PC-9 (cell line): ENCODE measurements around the gene PTPRG. TPM values are rescaled to one million over a fixed set of nuclear protein-coding genes. Genes with fewer than 3 reads are reported as not detected.
"Not testable (repeated sequence)": the region's sequence is repeated elsewhere in the genome, so short reads cannot be mapped to it uniquely, and the experiment has no call there.

Experiments used
- BruUV-seq: library from RNA; stranded (reverse); fragments of 400-500 nt; replicated peaks from 2 replicates; lab custom pipeline; 2021; lab: Mats Ljungman, UMichigan
- CTCF ChIA-PET: fragments of 300-600 bp; sonication (Branson Sonifier 250); formaldehyde crosslinking; loops from one replicate; lab custom pipeline; 2022; ENCODE audit warnings: antibody characterized with exemption; lab: Charles Lee
- POLR2A ChIA-PET: fragments of 300-600 bp; sonication (Branson Sonifier 250); formaldehyde crosslinking; loops from one replicate; lab custom pipeline; 2022; ENCODE audit warnings: antibody characterized with exemption; ENCODE audit not compliant: unreplicated experiment; lab: Charles Lee
- DNase-seq, 2 experiments: peaks; one replicate each; pipeline versions ENCODE4 v3.0.0 to v3.0.0-alpha.2; 2015 to 2022; ENCODE audit warnings: mixed read lengths in 1 of 2
- H2AFZ ChIP-seq: fragments of 200-600 bp; sonication (generic); 2 replicates; pipeline ENCODE4 v1.8.1; 2017; ENCODE audit warnings: antibody characterized with exemption
- H3F3A ChIP-seq: fragments of 200-600 bp; sonication (generic); 2 replicates; pipeline ENCODE4 v1.8.1; 2017; ENCODE audit warnings: antibody characterized with exemption, mild to moderate bottlenecking, low read depth; ENCODE audit not compliant: insufficient read depth
- H3K27ac ChIP-seq: fragments of 200-600 bp; sonication (generic); 2 replicates; pipeline ENCODE4 v1.6.1; 2016; ENCODE audit warnings: mixed run types
- H3K27me3 ChIP-seq: fragments of 200-600 bp; sonication (generic); 2 replicates; pipeline ENCODE4 v1.6.1; 2016; ENCODE audit warnings: low read depth, mixed run types; ENCODE audit not compliant: insufficient read depth
- H3K36me3 ChIP-seq: fragments of 200-600 bp; sonication (generic); 2 replicates; pipeline ENCODE4 v1.6.1; 2016; ENCODE audit warnings: low read depth, mixed run types
- H3K4me1 ChIP-seq: fragments of 200-600 bp; sonication (generic); replicated peaks from 2 replicates; pipeline ENCODE4 v1.6.1; 2016; ENCODE audit warnings: mixed run types; ENCODE audit not compliant: insufficient read depth
- H3K4me2 ChIP-seq: fragments of 200-600 bp; sonication (generic); 2 replicates; pipeline ENCODE4 v1.6.1; 2017; ENCODE audit warnings: mixed run types
- H3K4me3 ChIP-seq: fragments of 200-600 bp; sonication (generic); 2 replicates; pipeline ENCODE4 v1.6.1; 2016; ENCODE audit warnings: mixed run types
- H3K79me2 ChIP-seq: fragments of 200-600 bp; sonication (generic); 2 replicates; pipeline ENCODE4 v1.6.1; 2017; ENCODE audit warnings: low read depth, mixed run types
- H3K9me2 ChIP-seq: fragments of 200-600 bp; sonication (generic); 2 replicates; pipeline ENCODE4 v1.8.1; 2017; ENCODE audit warnings: mild to moderate bottlenecking; ENCODE audit not compliant: insufficient read depth
- H3K9me3 ChIP-seq: fragments of 200-600 bp; sonication (generic); 2 replicates; pipeline ENCODE4 v1.8.1; 2016; ENCODE audit warnings: low read depth; ENCODE audit not compliant: insufficient read depth
- H4K20me1 ChIP-seq: fragments of 200-600 bp; sonication (generic); 2 replicates; pipeline ENCODE4 v1.8.1; 2017; ENCODE audit not compliant: insufficient read depth
- CTCF ChIP-seq: fragments of 200-600 bp; sonication (generic); conservative IDR thresholded peaks from 2 replicates; pipeline ENCODE4 v1.6.1; 2017; ENCODE audit warnings: mixed run types, antibody characterized with exemption, mild to moderate bottlenecking, moderate library complexity
- EZH2 ChIP-seq: fragments of 200-600 bp; sonication (generic); IDR thresholded peaks from 2 replicates; pipeline ENCODE4 v1.8.0; 2017; ENCODE audit warnings: antibody characterized with exemption, low read depth
- intact Hi-C: fragments of 100-400 bp; cut with micrococcal nuclease; formaldehyde crosslinking; loops from one replicate; pipeline ENCODE4 v1.10.0; 2022; ENCODE audit not compliant: unreplicated experiment
- total RNA-seq: library from RNA; stranded (reverse); gene quantifications from 2 replicates; pipeline ENCODE4 v1.2.3, GENCODE V29; 2021

PTPRG gene
- total RNA-seq, 1 experiment from 2014 or later: 32.9 TPM

GRCh38 chr3:61814674-61815073, 253.3 kb downstream of the PTPRG start:
- H3K4me2 ChIP-seq: no peak overlapping the region
- H3K4me1 ChIP-seq: no peaks in the 10 kb centered on the region
- no peaks in the 10 kb centered on the region for H4K20me1 ChIP-seq
- TF ChIP-seq CTCF (no peak), EZH2 (no peak)
- H3K4me3 ChIP-seq: no peak overlapping the region
- H3K27me3 ChIP-seq: no peaks in the 10 kb centered on the region
- no peaks in the 10 kb centered on the region for H3K9me2 ChIP-seq
- DNase-seq: no peak
- no peak overlapping the region for H3K27ac ChIP-seq
- H3K36me3 ChIP-seq: no peaks in the 10 kb centered on the region
- no peaks in the 10 kb centered on the region for H3K9me3 ChIP-seq
- ChIA-PET CTCF (no interaction called here), POLR2A (interaction anchor here (0.5 kb wide), 1 partner anchor 36 kb away, joined by 3 read pairs; no protein-coding TSS in a partner anchor)
- intact Hi-C loops: no loop called here
- no TSS peak for BruUV-seq
- H3F3A ChIP-seq: no peaks in the 10 kb centered on the region
- H2AFZ ChIP-seq: no peak overlapping the region
- H3K79me2 ChIP-seq: no peaks in the 10 kb centered on the region

- H3K27ac ChIP-seq, H3K4me1 ChIP-seq, H3K9me3 ChIP-seq, intact Hi-C loops, H3K4me2 ChIP-seq, POLR2A ChIA-PET, BruUV-seq, H4K20me1 ChIP-seq, CTCF ChIA-PET, H3K9me2 ChIP-seq, H3F3A ChIP-seq, H3K79me2 ChIP-seq, DNase-seq, H3K36me3 ChIP-seq, H3K27me3 ChIP-seq, H2AFZ ChIP-seq, H3K4me3 ChIP-seq: not testable (repeated sequence)
Measured at GRCh38 chr3:61816304-61816703, 254.9 kb downstream of the PTPRG start.

- ChIA-PET CTCF (no interaction called here), POLR2A (no interaction called here)
- Histone ChIP-seq H3F3A (no peaks in the 10 kb centered on the region), H3K36me3 (no peaks in the 10 kb centered on the region), H4K20me1 (no peaks in the 10 kb centered on the region), H3K79me2 (no peaks in the 10 kb centered on the region), H3K27me3 (no peaks in the 10 kb centered on the region), H3K4me2 (no peak overlapping the region), H3K4me3 (no peak overlapping the region), H2AFZ (no peak overlapping the region), H3K4me1 (no peaks in the 10 kb centered on the region), H3K9me3 (no peaks in the 10 kb centered on the region), H3K9me2 (no peaks in the 10 kb centered on the region), H3K27ac (no peak overlapping the region)
- intact Hi-C loops: no loop called here
- no peak for DNase-seq
- TF ChIP-seq EZH2 (no peak), CTCF (no peak)
- no TSS peak for BruUV-seq
Measured at GRCh38 chr3:61819861-61820260, 258.5 kb downstream of the PTPRG start.

- CTCF ChIA-PET: no interaction called here
- H3K4me2 ChIP-seq: no peak overlapping the region
- intact Hi-C loops: no loop called here
- H3K27ac ChIP-seq: no peak overlapping the region
- H2AFZ ChIP-seq: no peak overlapping the region
- POLR2A ChIA-PET: no interaction called here
- H3K36me3 ChIP-seq: no peaks in the 10 kb centered on the region
- no peaks in the 10 kb centered on the region for H3K9me2 ChIP-seq
- H3K9me3 ChIP-seq: no peaks in the 10 kb centered on the region
- H3K4me1 ChIP-seq: no peaks in the 10 kb centered on the region
- no peaks in the 10 kb centered on the region for H3F3A ChIP-seq
- no peaks in the 10 kb centered on the region for H3K27me3 ChIP-seq
- no peak for TF ChIP-seq EZH2
- no peak for TF ChIP-seq CTCF
- no peaks in the 10 kb centered on the region for H4K20me1 ChIP-seq
- DNase-seq: no peak
- no TSS peak for BruUV-seq
- no peaks in the 10 kb centered on the region for H3K79me2 ChIP-seq
- H3K4me3 ChIP-seq: no peak overlapping the region
Measured at GRCh38 chr3:61820306-61820992, 259.1 kb downstream of the PTPRG start.
